ENCODE data around the gene KRTAP10-3. TPM values are rescaled to one million over a fixed set of nuclear protein-coding genes. Genes with fewer than 3 reads are reported as not detected.

Gene KRTAP10-3
- total RNA-seq, 2 donors from 2014 or later: not detected

- Mint-ChIP-seq H3K4me1 (no peaks in the 10 kb centered on the region), H3K36me3 (ENCODE audit: low read depth) (no peaks in the 10 kb centered on the region), H3K4me3 (no peak overlapping the region), H3K27ac (no peak overlapping the region), H3K27me3 (no peaks in the 10 kb centered on the region)
- ATAC-seq (no peak), DNase-seq (no peak)
- no peaks in the 10 kb centered on the region for H3K9me3 ChIP-seq (ENCODE audit: control insufficient read depth, low read length, poor library complexity, severe bottlenecking)
Measured at GRCh38 chr21:44540741-44541288, 17.8 kb downstream of the KRTAP10-3 start.

- H3K9me3 ChIP-seq (ENCODE audit: control insufficient read depth, low read length, poor library complexity, severe bottlenecking): no peaks in the 10 kb centered on the region
- Mint-ChIP-seq H3K36me3 (ENCODE audit: low read depth) (no peaks in the 10 kb centered on the region), H3K4me1 (no peaks in the 10 kb centered on the region), H3K4me3 (no peak within 1 kb of the TSS), H3K27ac (no peak within 1 kb of the TSS), H3K27me3 (no peaks in the 10 kb centered on the region)
- ATAC-seq (no peak), DNase-seq (no peak)
Measured at GRCh38 chr21:44539991-44540666, 18.5 kb downstream of the KRTAP10-3 start, which contains the start of gene KRTAP10-1. Gene KRTAP10-1 (minus strand): TSS chr21:44540195. CDS start chr21:44540150, 45 bp downstream.

DNA sequence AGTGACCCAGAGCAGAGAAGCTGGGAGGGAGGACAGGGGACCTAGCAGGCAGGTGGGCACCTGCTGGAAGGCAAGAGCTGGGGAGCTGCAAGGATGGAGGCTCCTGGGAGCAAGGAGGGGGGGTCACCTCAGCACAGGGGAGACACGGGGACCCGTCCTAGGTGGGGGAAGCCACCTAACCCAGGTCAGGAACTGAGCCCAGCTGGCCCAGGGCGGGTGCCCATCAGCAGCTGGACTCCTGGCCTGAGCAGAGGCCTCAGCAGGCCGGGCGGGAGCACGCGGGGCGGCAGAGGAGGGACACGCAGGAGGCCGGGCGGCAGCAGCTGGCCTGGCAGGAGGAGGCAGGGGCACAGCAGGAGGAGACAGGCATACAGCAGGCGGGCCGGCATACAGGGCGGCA is 19.5 kb downstream of the KRTAP10-3 start:
- no peaks in the 10 kb centered on the region for H3K9me3 ChIP-seq (ENCODE audit: control insufficient read depth, low read length, poor library complexity, severe bottlenecking)
- no peaks in the 10 kb centered on the region for H3K4me1 Mint-ChIP-seq
- ATAC-seq (no peak), DNase-seq (no peak)
- H3K27me3 Mint-ChIP-seq: no peaks in the 10 kb centered on the region
- no peaks in the 10 kb centered on the region for H3K36me3 Mint-ChIP-seq (ENCODE audit: low read depth)
- H3K4me3 Mint-ChIP-seq: no peak overlapping the region
- H3K27ac Mint-ChIP-seq: no peak overlapping the region

GRCh38 chr21:44537930-44538911 is 20.4 kb downstream of the KRTAP10-3 start:
- no peak for DNase-seq
- H3K36me3 Mint-ChIP-seq (ENCODE audit: low read depth): no peaks in the 10 kb centered on the region
- H3K4me3 Mint-ChIP-seq: no peak overlapping the region

DNA sequence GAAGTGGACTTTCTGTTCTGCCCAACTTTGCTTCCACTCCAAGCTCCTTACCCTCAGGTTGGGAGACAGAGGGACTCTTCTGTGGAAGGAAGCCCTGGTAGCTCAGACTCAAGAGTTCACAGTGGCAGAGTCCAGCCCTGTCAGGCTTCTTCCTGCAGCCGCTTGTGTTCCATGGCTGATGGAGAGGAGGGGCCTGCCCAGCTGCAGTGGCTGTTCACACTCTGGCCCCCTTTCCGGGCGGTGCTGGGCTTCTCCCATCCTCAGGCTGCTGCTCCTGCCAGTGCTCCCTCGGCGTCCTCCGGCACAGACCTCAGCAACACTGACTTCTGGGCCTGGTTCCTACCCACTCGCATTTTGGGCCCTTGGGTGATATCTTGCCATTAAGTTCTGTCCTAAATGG is 22.6 kb downstream of the KRTAP10-3 start:
- H3K4me1 Mint-ChIP-seq: no peaks in the 10 kb centered on the region
- ATAC-seq (no peak), DNase-seq (no peak)
- H3K9me3 ChIP-seq (ENCODE audit: control insufficient read depth, low read length, poor library complexity, severe bottlenecking): no peaks in the 10 kb centered on the region
- no peaks in the 10 kb centered on the region for H3K36me3 Mint-ChIP-seq (ENCODE audit: low read depth)
- H3K4me3 Mint-ChIP-seq: no peak overlapping the region
- peaks cover 8% of the 10 kb centered on the region for H3K27me3 Mint-ChIP-seq
- H3K27ac Mint-ChIP-seq: no peak overlapping the region

More at GRCh38 chr21:44537930-44538911, 20.4 kb downstream of the KRTAP10-3 start:
- H3K27ac Mint-ChIP-seq: no peak overlapping the region
- H3K4me1 Mint-ChIP-seq: no peaks in the 10 kb centered on the region
- no peak for ATAC-seq
- H3K27me3 Mint-ChIP-seq: no peaks in the 10 kb centered on the region
- H3K9me3 ChIP-seq (ENCODE audit: control insufficient read depth, low read length, poor library complexity, severe bottlenecking): no peaks in the 10 kb centered on the region

- Mint-ChIP-seq H3K4me3 (no peak overlapping the region), H3K4me1 (peaks cover 5% of the 10 kb centered on the region), H3K27me3 (peaks cover 8% of the 10 kb centered on the region), H3K27ac (no peak overlapping the region), H3K36me3 (ENCODE audit: low read depth) (peaks cover 3% of the 10 kb centered on the region)
- ATAC-seq: no peak
- no peak for DNase-seq
- H3K9me3 ChIP-seq (ENCODE audit: control insufficient read depth, low read length, poor library complexity, severe bottlenecking): no peaks in the 10 kb centered on the region
Measured at GRCh38 chr21:44534688-44535087, 23.9 kb downstream of the KRTAP10-3 start.

DNA sequence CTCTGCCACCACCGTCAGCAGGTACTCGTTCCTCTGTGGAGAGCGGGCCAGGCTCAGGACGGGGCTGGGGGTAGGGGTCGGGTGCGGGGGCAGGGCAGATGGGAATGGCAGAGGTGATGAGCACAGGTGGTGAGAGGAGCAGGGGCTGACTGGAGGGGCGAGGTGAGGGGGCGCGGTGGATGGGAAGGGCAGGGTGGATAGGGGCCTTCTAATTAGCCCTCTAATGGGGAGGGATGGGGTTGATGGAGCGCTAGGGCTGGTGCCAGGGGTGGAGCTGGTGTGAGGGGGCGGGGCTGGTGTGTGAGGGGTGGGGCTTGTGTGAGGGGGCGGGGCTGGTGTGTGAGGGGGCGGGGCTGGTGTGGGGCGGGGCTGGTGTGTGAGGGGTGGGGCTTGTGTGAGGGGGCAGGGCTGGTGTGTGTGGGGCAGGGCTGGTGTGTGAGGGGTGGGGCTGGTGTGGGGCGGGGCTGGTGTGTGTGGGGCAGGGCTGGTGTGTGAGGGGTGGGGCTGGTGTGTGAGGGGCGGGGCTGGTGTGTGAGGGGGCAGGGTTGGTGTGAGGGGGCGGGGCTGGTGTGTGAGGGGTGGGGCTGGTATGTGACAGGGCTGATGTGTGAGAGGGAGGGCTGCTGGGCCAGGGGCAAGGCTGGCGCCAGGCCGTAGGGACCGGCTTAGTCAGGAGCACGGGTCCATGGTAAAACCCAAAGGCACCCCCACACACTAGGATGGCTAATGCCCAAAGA is 24.5 kb downstream of the KRTAP10-3 start:
- H3K9me3 ChIP-seq (ENCODE audit: control insufficient read depth, low read length, poor library complexity, severe bottlenecking): no peaks in the 10 kb centered on the region
- Mint-ChIP-seq H3K27me3 (peaks cover 8% of the 10 kb centered on the region), H3K4me3 (no peak overlapping the region), H3K4me1 (peaks cover 7% of the 10 kb centered on the region), H3K36me3 (ENCODE audit: low read depth) (peaks cover 3% of the 10 kb centered on the region), H3K27ac (no peak overlapping the region)
- no peak for DNase-seq
- peak; percentile 18 for ATAC-seq

DNA sequence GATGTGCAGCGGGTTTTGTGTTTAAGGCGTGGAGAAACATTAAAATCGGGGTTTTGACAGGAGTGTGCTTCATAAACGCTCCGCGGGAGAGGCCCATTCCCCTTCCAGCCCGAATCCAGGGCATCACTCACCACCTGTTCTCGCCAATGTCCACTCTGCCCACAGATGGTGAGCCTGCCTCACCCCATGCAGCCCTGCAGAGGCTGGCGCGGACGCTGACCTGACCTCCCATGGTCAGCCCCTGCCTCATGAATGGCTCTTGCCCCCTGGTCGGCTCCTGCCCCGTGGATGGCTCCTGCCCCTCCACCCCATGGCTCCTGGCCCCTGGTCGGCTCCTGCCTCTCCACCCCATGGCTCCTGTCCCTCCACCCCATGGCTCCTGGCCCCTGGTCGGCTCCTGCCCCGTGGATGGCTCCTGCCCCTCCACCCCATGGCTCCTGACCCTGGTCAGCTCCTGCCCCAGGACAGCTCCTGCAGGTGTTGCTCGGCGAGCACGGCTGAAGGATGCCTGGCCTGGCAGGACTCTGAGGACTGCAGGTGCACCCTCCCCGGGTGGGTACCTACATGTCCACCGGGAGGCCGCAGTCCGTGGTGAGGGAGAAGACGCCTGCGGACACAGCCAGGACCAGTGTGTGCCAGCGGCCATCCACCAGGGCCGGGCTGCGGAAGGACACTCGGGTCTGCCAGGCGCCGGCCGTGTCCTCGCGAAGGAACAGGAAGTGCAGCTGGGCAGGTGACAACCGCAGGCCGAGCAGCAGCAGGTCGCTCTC is 25.3 kb downstream of the KRTAP10-3 start:
- H3K27me3 Mint-ChIP-seq: peaks cover 8% of the 10 kb centered on the region
- peaks cover 3% of the 10 kb centered on the region for H3K36me3 Mint-ChIP-seq (ENCODE audit: low read depth)
- H3K9me3 ChIP-seq (ENCODE audit: control insufficient read depth, low read length, poor library complexity, severe bottlenecking): no peaks in the 10 kb centered on the region
- DNase-seq (no peak), ATAC-seq (no peak)
- peaks cover 8% of the 10 kb centered on the region for H3K4me1 Mint-ChIP-seq
- no peak overlapping the region for H3K27ac Mint-ChIP-seq
- H3K4me3 Mint-ChIP-seq: no peak overlapping the region

DNA sequence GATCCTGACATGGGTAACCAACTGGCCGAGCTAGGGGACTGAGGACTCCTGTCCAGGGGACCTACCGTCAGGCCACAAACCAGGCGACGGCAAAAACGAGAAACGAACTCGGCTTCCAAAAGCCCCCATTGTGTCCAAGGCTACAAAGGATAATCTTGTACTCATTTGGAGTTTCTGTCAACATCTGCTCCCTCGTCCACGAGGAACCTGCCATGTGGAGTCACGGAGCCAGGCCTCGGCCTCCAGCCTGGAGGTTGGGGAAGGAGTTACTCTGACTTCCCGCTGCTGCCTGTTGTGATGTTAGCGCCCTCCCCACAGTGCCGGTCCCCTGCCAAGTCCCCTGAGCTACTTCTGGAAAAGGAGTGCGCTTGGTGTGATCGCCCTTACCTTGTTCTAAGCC is 25.9 kb downstream of the KRTAP10-3 start:
- Mint-ChIP-seq H3K4me3 (no peak overlapping the region), H3K27ac (no peak overlapping the region), H3K4me1 (peaks cover 8% of the 10 kb centered on the region), H3K27me3 (peaks cover 8% of the 10 kb centered on the region), H3K36me3 (ENCODE audit: low read depth) (peaks cover 3% of the 10 kb centered on the region)
- DNase-seq (no peak), ATAC-seq (no peak)
- no peaks in the 10 kb centered on the region for H3K9me3 ChIP-seq (ENCODE audit: control insufficient read depth, low read length, poor library complexity, severe bottlenecking)

GRCh38 chr21:44531606-44532564 is 26.7 kb downstream of the KRTAP10-3 start:
- H3K27ac Mint-ChIP-seq: no peak overlapping the region
- peaks cover 3% of the 10 kb centered on the region for H3K36me3 Mint-ChIP-seq (ENCODE audit: low read depth)
- no peaks in the 10 kb centered on the region for H3K9me3 ChIP-seq (ENCODE audit: control insufficient read depth, low read length, poor library complexity, severe bottlenecking)
- DNase-seq: no peak
- H3K4me1 Mint-ChIP-seq: peaks cover 8% of the 10 kb centered on the region
- H3K27me3 Mint-ChIP-seq: peaks cover 8% of the 10 kb centered on the region
- no peak overlapping the region for H3K4me3 Mint-ChIP-seq
- ATAC-seq: no peak

DNA sequence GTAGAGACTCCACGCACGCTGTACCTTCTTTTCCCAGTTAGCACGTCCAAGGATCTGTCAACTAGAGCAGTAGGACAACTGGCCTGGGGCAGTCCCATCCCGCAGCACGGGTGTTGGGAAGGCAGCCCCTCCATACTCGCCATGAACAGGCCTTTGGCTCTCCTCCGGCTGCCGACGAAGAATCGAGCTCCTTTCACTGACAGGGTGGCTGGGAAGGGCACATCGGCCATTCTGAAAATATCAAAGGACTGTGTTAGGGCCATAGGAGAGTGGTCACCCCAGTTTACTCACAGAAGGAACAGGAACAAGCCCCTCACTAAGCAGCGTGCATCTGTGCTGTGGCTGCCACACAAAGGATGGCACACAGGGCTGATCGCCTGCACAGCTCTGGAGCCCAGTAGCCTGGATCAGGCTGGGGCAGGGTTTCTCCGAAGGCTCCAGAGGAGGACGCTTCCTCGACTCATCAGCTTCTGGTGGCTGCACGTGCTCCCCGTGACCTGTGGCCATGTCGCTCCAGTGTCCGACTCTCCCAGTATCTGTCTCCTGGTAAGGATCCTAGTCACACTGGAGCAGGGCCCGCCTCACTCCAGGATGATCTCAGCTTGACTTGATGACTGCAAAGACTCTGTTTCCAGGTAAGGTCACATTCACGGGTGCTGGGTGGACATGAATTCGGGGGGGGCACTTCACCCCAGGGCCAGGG is 27.5 kb downstream of the KRTAP10-3 start:
- ATAC-seq (no peak), DNase-seq (no peak)
- no peak overlapping the region for H3K27ac Mint-ChIP-seq
- H3K4me3 Mint-ChIP-seq: no peak overlapping the region
- H3K4me1 Mint-ChIP-seq: peaks cover 8% of the 10 kb centered on the region
- peaks cover 3% of the 10 kb centered on the region for H3K36me3 Mint-ChIP-seq (ENCODE audit: low read depth)
- H3K27me3 Mint-ChIP-seq: peaks cover 8% of the 10 kb centered on the region
- H3K9me3 ChIP-seq (ENCODE audit: control insufficient read depth, low read length, poor library complexity, severe bottlenecking): no peaks in the 10 kb centered on the region

Measured in T-helper 17 cell (primary cell).